A673 (cell line): Measurements from ENCODE around the gene SIRT2. TPM values are rescaled to one million over a fixed set of nuclear protein-coding genes. Genes with fewer than 3 reads are reported as not detected.

ENCODE experiments used
- BruUV-seq: library from RNA; stranded (reverse); fragments of 400-500 nt; replicated peaks from 2 replicates; lab custom pipeline; 2021; lab: Mats Ljungman, UMichigan
- CTCF ChIA-PET: fragments of 300-600 bp; sonication (Branson Sonifier 250); formaldehyde crosslinking; loops from one replicate; lab custom pipeline; 2022; ENCODE audit warnings: antibody characterized with exemption; lab: Charles Lee
- POLR2A ChIA-PET: fragments of 300-600 bp; sonication (Branson Sonifier 250); formaldehyde crosslinking; loops from one replicate; lab custom pipeline; 2022; ENCODE audit warnings: antibody characterized with exemption; ENCODE audit not compliant: low non-redundant PET; lab: Charles Lee
- DNase-seq: peaks from one replicate; pipeline ENCODE4 v3.0.0-alpha.2; 2015; ENCODE audit warnings: low spot score
- H3K27ac ChIP-seq: fragments of 200-600 bp; sonication (generic); 2 replicates; pipeline ENCODE4 v1.5.1; 2016; ENCODE audit warnings: mixed run types, low read depth, mild to moderate bottlenecking, mixed read lengths, antibody characterized with exemption, low read length; ENCODE audit not compliant: poor library complexity, severe bottlenecking
- H3K27me3 ChIP-seq: fragments of 200-600 bp; sonication (generic); replicated peaks from 2 replicates; pipeline ENCODE4 v1.6.1; 2017; ENCODE audit warnings: mixed run types, low read depth, mild to moderate bottlenecking, mixed read lengths, antibody characterized with exemption, low read length; ENCODE audit not compliant: insufficient read depth, poor library complexity
- H3K36me3 ChIP-seq: fragments of 200-600 bp; sonication (generic); 2 replicates; pipeline ENCODE4 v1.6.1; 2016; ENCODE audit warnings: mixed run types, mild to moderate bottlenecking, mixed read lengths, antibody characterized with exemption, low read length; ENCODE audit not compliant: insufficient read depth, poor library complexity, severe bottlenecking
- H3K4me1 ChIP-seq: fragments of 200-600 bp; sonication (generic); 2 replicates; pipeline ENCODE4 v1.6.1; 2017; ENCODE audit warnings: mixed run types, mild to moderate bottlenecking, mixed read lengths, antibody characterized with exemption, low read length; ENCODE audit not compliant: insufficient read depth, poor library complexity, severe bottlenecking
- H3K4me3 ChIP-seq: fragments of 200-600 bp; sonication (generic); 2 replicates; pipeline ENCODE4 v1.5.1; 2016; ENCODE audit warnings: low read depth, mixed run types, mild to moderate bottlenecking, mixed read lengths, low read length; ENCODE audit not compliant: poor library complexity, severe bottlenecking
- H3K9me3 ChIP-seq: fragments of 200-600 bp; sonication (generic); 2 replicates; pipeline ENCODE4 v1.6.1; 2016; ENCODE audit warnings: mixed run types, low read depth, mild to moderate bottlenecking, mixed read lengths, antibody characterized with exemption, low read length; ENCODE audit not compliant: poor library complexity, severe bottlenecking
- CTCF ChIP-seq: fragments of 300-800, 200-600 bp; sonication (generic); conservative IDR thresholded peaks from 2 replicates; pipeline ENCODE4 v1.5.1; 2017; ENCODE audit warnings: low read depth, mild to moderate bottlenecking, antibody characterized with exemption, low read length, moderate library complexity, mixed read lengths
- EZH2 ChIP-seq: fragments of 200-600 bp; sonication (generic); IDR thresholded peaks from 2 replicates; pipeline ENCODE4 v1.6.1; 2017; ENCODE audit warnings: borderline replicate concordance, low read depth, mild to moderate bottlenecking, mixed read lengths, antibody characterized with exemption, low read length; ENCODE audit not compliant: poor library complexity, severe bottlenecking
- intact Hi-C: fragments of 100-400 bp; cut with micrococcal nuclease; formaldehyde crosslinking; loops from one replicate; pipeline ENCODE4 v1.10.0; 2022; ENCODE audit not compliant: unreplicated experiment
- total RNA-seq: library from RNA; stranded (reverse); gene quantifications from 2 replicates; pipeline ENCODE4 v1.2.3, GENCODE V29; 2021

The SIRT2 gene
- total RNA-seq, 1 experiment from 2014 or later, result 32.2 TPM

DNA sequence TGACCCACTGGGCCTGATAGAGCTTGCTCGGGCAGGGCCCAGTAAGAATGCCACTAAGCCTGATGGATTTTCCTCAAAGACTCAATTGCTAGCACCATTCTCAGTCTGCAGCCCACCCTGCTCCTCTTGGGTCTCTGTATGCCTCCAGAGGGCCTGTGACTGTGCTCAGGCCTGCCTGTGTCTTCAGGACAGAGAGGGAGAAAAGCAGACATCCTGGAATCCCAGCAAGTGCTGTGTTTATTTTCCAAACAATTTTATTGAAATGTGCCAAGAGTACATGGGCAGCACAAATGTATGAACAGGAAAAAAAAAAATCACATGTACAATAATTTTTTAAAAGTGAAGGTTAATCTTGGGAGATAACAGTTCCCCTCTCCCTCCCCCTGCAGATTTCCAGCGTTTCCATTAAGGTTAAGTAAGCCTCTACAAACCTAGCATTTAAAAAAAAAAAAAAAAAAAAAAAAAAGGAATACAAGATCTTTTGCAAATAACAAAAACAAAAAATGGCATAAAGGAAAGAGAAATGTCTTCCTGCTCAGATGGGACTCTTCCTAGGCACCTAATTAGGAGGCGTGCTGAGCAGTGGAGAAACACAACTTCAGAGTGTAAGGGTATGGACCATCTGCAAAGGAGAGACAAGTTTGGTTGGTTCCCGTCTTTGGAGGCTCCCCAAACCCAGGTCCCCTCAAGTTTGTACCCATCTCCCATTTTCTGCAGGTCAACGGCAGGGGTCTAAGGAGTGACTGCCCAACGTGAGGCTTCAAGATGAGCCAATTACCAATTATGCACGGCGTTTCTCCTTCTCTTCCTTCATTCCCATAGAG lies 63.0 kb downstream of the SIRT2 start:
- no peak for DNase-seq
- Histone ChIP-seq H3K36me3 (peaks cover 62% of the 10 kb centered on the region), H3K4me3 (no peak overlapping the region), H3K9me3 (no peaks in the 10 kb centered on the region), H3K27ac (no peak overlapping the region), H3K27me3 (no peaks in the 10 kb centered on the region), H3K4me1 (peaks cover 6% of the 10 kb centered on the region)
- TF ChIP-seq EZH2 (no peak), CTCF (no peak)
- ChIA-PET CTCF (no interaction called here), POLR2A (no interaction called here)
- BruUV-seq, result no TSS peak
- intact Hi-C loops, result no loop called here

DNA sequence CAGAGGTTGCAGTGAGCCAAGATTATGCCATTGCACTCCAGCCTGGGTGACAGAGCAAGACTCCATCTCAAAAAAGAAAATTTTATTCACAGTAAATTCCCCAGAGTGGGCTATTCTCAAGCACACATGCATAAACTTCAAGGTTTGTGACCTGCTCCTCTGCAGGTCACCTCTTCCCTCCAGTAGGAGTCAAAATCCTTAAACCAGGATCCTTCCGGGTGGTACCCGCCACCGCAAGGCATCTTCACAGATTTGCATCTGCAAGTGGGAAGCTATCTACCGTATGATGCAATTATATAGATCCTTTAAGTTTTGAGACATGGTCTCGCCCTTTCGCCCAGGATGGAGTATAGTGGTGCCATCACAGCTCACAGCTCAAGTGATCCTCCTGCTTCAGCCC lies 64.8 kb downstream of the SIRT2 start:
- Histone ChIP-seq H3K9me3 (no peaks in the 10 kb centered on the region), H3K4me1 (peaks cover 12% of the 10 kb centered on the region), H3K27ac (no peak overlapping the region), H3K4me3 (no peak overlapping the region), H3K36me3 (peaks cover 44% of the 10 kb centered on the region), H3K27me3 (no peaks in the 10 kb centered on the region)
- ChIA-PET POLR2A (no interaction called here), CTCF (no interaction called here)
- no peak for DNase-seq
- intact Hi-C loops, result no loop called here
- TF ChIP-seq CTCF (no peak), EZH2 (no peak)
- no TSS peak for BruUV-seq

GRCh38 chr19:38834104-38834490 lies 65.3 kb downstream of the SIRT2 start:
- POLR2A ChIA-PET, result interaction anchor here (0.7 kb wide), 1 partner anchor 15 kb away, joined by 3 read pairs; no protein-coding TSS in a partner anchor
- no peak for DNase-seq
- Histone ChIP-seq H3K27me3 (no peaks in the 10 kb centered on the region), H3K4me1 (peaks cover 12% of the 10 kb centered on the region), H3K27ac (no peak overlapping the region), H3K4me3 (no peak overlapping the region), H3K36me3 (peaks cover 39% of the 10 kb centered on the region), H3K9me3 (no peaks in the 10 kb centered on the region)
- TF ChIP-seq CTCF, result no peak
- TF ChIP-seq EZH2, result no peak
- CTCF ChIA-PET, result no interaction called here
- no TSS peak for BruUV-seq
- intact Hi-C loops, result no loop called here
